Parathyroid adenoma (tissue), 2 donors: ENCODE results near the gene SIN3A.
"Not testable (repeated sequence)": the region's sequence is repeated elsewhere in the genome, so short reads cannot be mapped to it uniquely, and the experiment has no call there.

Experiments used
- H2AFZ ChIP-seq: fragments of 300-600 bp; sonication (generic); one replicate; pipeline ENCODE4 v1.7.0; 2017; ENCODE audit warnings: antibody characterized with exemption, mild to moderate bottlenecking
- H3K27ac ChIP-seq: fragments of 300-600 bp; sonication (generic); one replicate; pipeline ENCODE4 v1.7.0; 2017
- H3K27me3 ChIP-seq: fragments of 300-600 bp; sonication (generic); one replicate; pipeline ENCODE4 v1.7.0; 2017; ENCODE audit warnings: low read length; ENCODE audit not compliant: control insufficient read depth, insufficient read depth
- H3K36me3 ChIP-seq: fragments of 300-600 bp; sonication (generic); one replicate; pipeline ENCODE4 v1.7.0; 2017; ENCODE audit warnings: low read length; ENCODE audit not compliant: control insufficient read depth, insufficient read depth
- H3K4me1 ChIP-seq: fragments of 300-600 bp; sonication (generic); one replicate; pipeline ENCODE4 v1.7.0; 2017; ENCODE audit warnings: control low read depth
- H3K4me2 ChIP-seq: fragments of 300-600 bp; sonication (generic); one replicate; pipeline ENCODE4 v1.7.0; 2017; ENCODE audit warnings: low read length
- H3K4me3 ChIP-seq: fragments of 300-600 bp; sonication (generic); one replicate; pipeline ENCODE4 v1.7.0; 2017; ENCODE audit warnings: low read depth, low read length
- H3K79me2 ChIP-seq: fragments of 300-600 bp; sonication (generic); one replicate; pipeline ENCODE4 v1.7.0; 2017; ENCODE audit warnings: control low read depth
- H3K9ac ChIP-seq: fragments of 300-600 bp; sonication (generic); one replicate; pipeline ENCODE4 v1.7.0; 2017; ENCODE audit warnings: mild to moderate bottlenecking
- H3K9me3 ChIP-seq: fragments of 300-600 bp; sonication (generic); one replicate; pipeline ENCODE4 v1.7.0; 2017; ENCODE audit warnings: low read length; ENCODE audit not compliant: control insufficient read depth
- CTCF ChIP-seq: fragments of 300-600 bp; sonication (generic); IDR thresholded peaks from one replicate; pipeline ENCODE4 v1.7.0; 2017; ENCODE audit warnings: antibody characterized with exemption, mild to moderate bottlenecking
- donor health status: primary hyperparathyroidism.

Gene SIN3A

DNA sequence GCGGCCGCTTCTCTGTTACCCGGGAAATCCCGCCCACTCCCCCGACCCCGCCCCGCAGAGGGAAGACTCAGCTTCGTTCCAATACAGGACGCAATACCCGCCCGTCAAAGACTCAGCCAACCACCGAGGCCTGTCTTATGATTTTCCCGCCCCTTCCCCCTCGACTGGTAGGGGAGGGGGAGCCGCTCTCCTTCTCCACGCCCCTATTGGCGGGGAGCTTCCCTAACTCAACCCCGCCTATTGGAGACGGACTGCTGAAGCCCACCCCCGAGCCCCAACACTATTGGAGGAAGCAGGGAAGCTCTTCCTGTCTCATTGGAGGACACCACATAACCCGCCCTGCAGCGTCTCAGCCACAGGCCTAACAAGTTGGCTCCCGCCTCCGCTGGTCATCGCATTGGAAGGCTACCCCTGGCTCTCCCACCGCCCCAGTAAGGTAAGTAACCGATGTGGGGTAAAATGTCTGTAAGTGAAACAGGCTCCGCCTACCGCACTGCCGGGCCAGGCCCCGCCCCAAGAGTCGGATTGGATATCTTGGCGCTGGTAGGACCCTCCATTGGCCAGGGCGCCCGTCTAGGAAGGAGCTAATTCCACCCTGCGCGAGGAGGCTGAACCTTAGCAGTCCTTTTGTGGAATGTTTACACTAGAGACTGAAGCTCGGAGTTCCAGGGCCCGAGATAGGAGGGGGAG is at the start of gene SIN3A:
TSS of gene SIN3A (minus strand) at position 17 of the 690 bp plus-strand sequence. CDS start 21,315 bp downstream, outside the sequence.
- Histone ChIP-seq H2AFZ (peak within 1 kb of the TSS; percentile 78), H3K9ac (peak within 1 kb of the TSS; percentile 53), H3K27me3 (no peaks in the 10 kb centered on the region), H3K79me2 (peaks cover 4% of the 10 kb centered on the region), H3K4me2 (peak within 1 kb of the TSS; percentile 96), H3K4me3 (peak within 1 kb of the TSS; percentile 88), H3K4me1 (peaks cover 3% of the 10 kb centered on the region), H3K27ac (peak within 1 kb of the TSS; percentile 97), H3K36me3 (no peaks in the 10 kb centered on the region), H3K9me3 (no peaks in the 10 kb centered on the region)
- TF ChIP-seq CTCF: no peak

GRCh38 chr15:75493732-75494131 is 42.2 kb upstream of the SIN3A start:
- Histone ChIP-seq H3K79me2 (no peaks in the 10 kb centered on the region), H3K36me3 (no peaks in the 10 kb centered on the region), H3K4me2 (no peak overlapping the region), H3K27me3 (no peaks in the 10 kb centered on the region), H3K27ac (no peak overlapping the region), H3K4me1 (no peaks in the 10 kb centered on the region), H3K9me3 (no peaks in the 10 kb centered on the region), H3K9ac (no peak overlapping the region), H3K4me3 (no peak overlapping the region), H2AFZ (no peak overlapping the region)
- TF ChIP-seq CTCF: no peak

DNA sequence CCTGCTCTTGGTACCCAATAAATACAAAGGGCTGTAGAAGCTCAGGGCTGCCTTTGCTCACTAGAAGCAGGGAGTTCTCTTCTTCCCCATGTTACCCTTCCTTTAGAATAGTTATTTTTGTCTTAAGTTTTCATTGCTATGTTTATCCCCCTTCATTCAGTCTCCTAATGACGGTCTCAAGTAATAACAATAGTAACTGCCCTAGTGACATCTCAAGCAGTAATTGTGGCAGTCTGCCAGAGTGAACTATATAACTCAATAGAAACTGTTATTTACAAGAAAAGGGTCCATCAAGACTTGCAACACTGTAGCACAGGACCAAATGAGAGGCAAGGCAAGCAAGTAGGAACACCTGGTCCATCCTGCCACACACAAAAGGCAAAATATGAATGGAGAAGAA is 32.5 kb upstream of the SIN3A start:
- Histone ChIP-seq H3K9ac (no peak overlapping the region), H3K4me3 (no peak overlapping the region), H3K36me3 (no peaks in the 10 kb centered on the region), H3K9me3 (no peaks in the 10 kb centered on the region), H3K4me2 (no peak overlapping the region), H3K4me1 (no peaks in the 10 kb centered on the region), H3K79me2 (no peaks in the 10 kb centered on the region), H3K27ac (no peak overlapping the region), H2AFZ (no peak overlapping the region), H3K27me3 (no peaks in the 10 kb centered on the region)
- no peak for TF ChIP-seq CTCF

DNA sequence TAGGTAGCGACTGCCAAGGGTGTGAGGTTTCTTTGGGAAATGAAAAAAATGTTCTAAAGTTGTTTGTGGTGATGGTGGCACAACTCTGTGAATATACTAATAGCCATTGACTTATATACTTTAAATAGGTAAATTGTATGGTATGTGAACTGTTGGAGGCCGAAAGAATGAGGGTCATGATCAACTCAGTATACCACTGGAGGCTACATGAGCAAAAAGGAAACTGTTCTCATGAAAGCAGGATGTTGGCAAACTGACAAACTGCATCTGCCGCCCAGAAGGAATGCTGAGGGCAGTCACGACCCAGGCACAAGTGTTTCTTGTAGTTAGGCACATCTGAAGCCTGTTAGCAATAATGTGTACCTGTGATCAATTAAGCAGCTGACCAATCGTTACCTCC is 32.1 kb upstream of the SIN3A start:
- not testable (repeated sequence) for H3K27ac ChIP-seq, H3K4me3 ChIP-seq, H3K27me3 ChIP-seq, H2AFZ ChIP-seq, H3K4me1 ChIP-seq, H3K79me2 ChIP-seq, H3K36me3 ChIP-seq, H3K9me3 ChIP-seq, H3K9ac ChIP-seq, H3K4me2 ChIP-seq

- no peaks in the 10 kb centered on the region for H3K9me3 ChIP-seq
- H3K4me3 ChIP-seq: no peak overlapping the region
- no peak for TF ChIP-seq CTCF
- no peak overlapping the region for H3K27ac ChIP-seq
- no peak overlapping the region for H2AFZ ChIP-seq
- H3K4me1 ChIP-seq: no peaks in the 10 kb centered on the region
- H3K9ac ChIP-seq: no peak overlapping the region
- H3K27me3 ChIP-seq: no peaks in the 10 kb centered on the region
- H3K79me2 ChIP-seq: no peaks in the 10 kb centered on the region
- H3K36me3 ChIP-seq: no peaks in the 10 kb centered on the region
- no peak overlapping the region for H3K4me2 ChIP-seq
Measured at GRCh38 chr15:75483106-75483505, 31.6 kb upstream of the SIN3A start.

DNA sequence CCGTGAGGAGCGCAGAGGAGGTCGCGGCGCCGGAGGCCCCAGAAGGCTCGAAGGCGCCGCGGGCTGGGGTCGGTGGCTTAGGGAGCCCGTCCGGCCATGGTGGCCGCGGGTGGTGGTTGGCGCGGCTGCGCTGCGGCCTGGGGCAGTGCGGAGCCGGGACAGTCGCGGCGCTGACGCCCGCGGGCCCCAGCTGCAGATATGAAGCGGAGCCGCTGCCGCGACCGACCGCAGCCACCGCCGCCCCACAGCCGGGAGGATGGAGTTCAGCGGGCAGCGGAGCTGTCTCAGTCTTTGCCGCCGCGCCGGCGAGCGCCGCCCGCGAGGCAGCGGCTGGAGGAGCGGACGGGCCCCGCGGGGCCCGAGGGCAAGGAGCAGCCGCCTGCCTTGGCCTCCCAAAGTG is 29.0 kb upstream of the SIN3A start:
- not testable (repeated sequence) for H2AFZ ChIP-seq, H3K4me3 ChIP-seq, H3K27me3 ChIP-seq, H3K79me2 ChIP-seq, H3K36me3 ChIP-seq, H3K9ac ChIP-seq, H3K9me3 ChIP-seq, H3K27ac ChIP-seq, H3K4me1 ChIP-seq, H3K4me2 ChIP-seq
